Gastrocnemius medialis (tissue), 4 donors: ENCODE data around the gene TRIO.

Experiments used
- POLR2A ChIP-seq, 2 donors: fragments of 450-650 bp; IDR thresholded peaks; one replicate each; pipeline ENCODE4 v1.6.1; 2017; ENCODE audit warnings: antibody characterized with exemption in 2 of 2, mild to moderate bottlenecking in 2 of 2, moderate library complexity in 2 of 2
- TF ChIP-seq, protein P1 (sequence below), 5 experiments: fragments of 450-650 bp in 3 of 5; fragments of 200-600 bp in 2 of 5; sonication (generic) in 2 of 5; IDR thresholded peaks in 4 of 5; conservative IDR thresholded peaks in 1 of 5; 1 replicate in 4 of 5; 2 replicates in 1 of 5; pipeline ENCODE4 v1.5.1; 2016 to 2019; ENCODE audit warnings: antibody characterized with exemption in 5 of 5, mild to moderate bottlenecking in 3 of 5, moderate library complexity in 3 of 5

GRCh38 chr5:14156650-14157492 is 13.7 kb downstream of the TRIO start:
- TF ChIP-seq, protein P1, sequence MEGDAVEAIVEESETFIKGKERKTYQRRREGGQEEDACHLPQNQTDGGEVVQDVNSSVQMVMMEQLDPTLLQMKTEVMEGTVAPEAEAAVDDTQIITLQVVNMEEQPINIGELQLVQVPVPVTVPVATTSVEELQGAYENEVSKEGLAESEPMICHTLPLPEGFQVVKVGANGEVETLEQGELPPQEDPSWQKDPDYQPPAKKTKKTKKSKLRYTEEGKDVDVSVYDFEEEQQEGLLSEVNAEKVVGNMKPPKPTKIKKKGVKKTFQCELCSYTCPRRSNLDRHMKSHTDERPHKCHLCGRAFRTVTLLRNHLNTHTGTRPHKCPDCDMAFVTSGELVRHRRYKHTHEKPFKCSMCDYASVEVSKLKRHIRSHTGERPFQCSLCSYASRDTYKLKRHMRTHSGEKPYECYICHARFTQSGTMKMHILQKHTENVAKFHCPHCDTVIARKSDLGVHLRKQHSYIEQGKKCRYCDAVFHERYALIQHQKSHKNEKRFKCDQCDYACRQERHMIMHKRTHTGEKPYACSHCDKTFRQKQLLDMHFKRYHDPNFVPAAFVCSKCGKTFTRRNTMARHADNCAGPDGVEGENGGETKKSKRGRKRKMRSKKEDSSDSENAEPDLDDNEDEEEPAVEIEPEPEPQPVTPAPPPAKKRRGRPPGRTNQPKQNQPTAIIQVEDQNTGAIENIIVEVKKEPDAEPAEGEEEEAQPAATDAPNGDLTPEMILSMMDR (IDR thresholded peaks at IDR 0.05 in 4 of 5, conservative IDR thresholded peaks at IDR 0.05 in 1 of 5), result no peak
- peak in 1 of 2 donors; percentile 6 for TF ChIP-seq POLR2A (IDR thresholded peaks at IDR 0.05)
